Measurements from ENCODE around the gene KLF8.
"Not testable (repeated sequence)": the region's sequence is repeated elsewhere in the genome, so short reads cannot be mapped to it uniquely, and the experiment has no call there.

Gene KLF8

GRCh38 chrX:56232221-56233082 is at the start of gene KLF8:
Gene KLF8, plus strand, starts transcription at chrX:56232356. Its CDS starts 979 bp downstream, at chrX:56233335.
- peak; percentile 71 for DNase-seq

GRCh38 chrX:56206945-56207344 is 25.2 kb upstream of the KLF8 start:
- DNase-seq: not testable (repeated sequence)

GRCh38 chrX:56211701-56212100 is 20.5 kb upstream of the KLF8 start:
- DNase-seq: no peak

- no peak for DNase-seq
Observed at GRCh38 chrX:56216332-56216731, 15.8 kb upstream of the KLF8 start.

- DNase-seq: no peak
Observed at GRCh38 chrX:56219700-56220099, 12.5 kb upstream of the KLF8 start.

- DNase-seq: no peak
Observed at GRCh38 chrX:56221101-56221500, 11.1 kb upstream of the KLF8 start.

GRCh38 chrX:56222473-56223000 is 9.6 kb upstream of the KLF8 start:
- DNase-seq: no peak

GRCh38 chrX:56226980-56227379 is 5.2 kb upstream of the KLF8 start:
- no peak for DNase-seq

GRCh38 chrX:56228914-56229313 is 3.2 kb upstream of the KLF8 start:
- no peak for DNase-seq

GRCh38 chrX:56231537-56232090 is 542 bp upstream of the KLF8 start:
- DNase-seq: no peak

- DNase-seq: peak; percentile 58
Observed at GRCh38 chrX:56233100-56233499, 944 bp downstream of the KLF8 start.

GRCh38 chrX:56233682-56234081 is 1.5 kb downstream of the KLF8 start:
- DNase-seq: peak; percentile 66

- peak; percentile 81 for DNase-seq
Observed at GRCh38 chrX:56248492-56248891, 16.3 kb downstream of the KLF8 start.

- no peak for DNase-seq
Observed at GRCh38 chrX:56253832-56254703, 21.9 kb downstream of the KLF8 start.

- DNase-seq: no peak
Observed at GRCh38 chrX:56268888-56269287, 36.7 kb downstream of the KLF8 start.

GRCh38 chrX:56278692-56279091 is 46.5 kb downstream of the KLF8 start:
- no peak for DNase-seq

GRCh38 chrX:56279863-56280262 is 47.7 kb downstream of the KLF8 start:
- no peak for DNase-seq

GRCh38 chrX:56281789-56282188 is 49.6 kb downstream of the KLF8 start:
- no peak for DNase-seq

GRCh38 chrX:56284269-56284668 is 52.1 kb downstream of the KLF8 start:
- DNase-seq: no peak

GRCh38 chrX:56288608-56289007 is 56.5 kb downstream of the KLF8 start:
- no peak for DNase-seq

GRCh38 chrX:56289449-56289848 is 57.3 kb downstream of the KLF8 start:
- no peak for DNase-seq

GRCh38 chrX:56308726-56309125 is 76.6 kb downstream of the KLF8 start:
- DNase-seq: no peak

- no peak for DNase-seq
Observed at GRCh38 chrX:56309881-56310280, 77.7 kb downstream of the KLF8 start.
